HG02870 (cell line): ENCODE measurements around the gene NR2F6.
"Not testable (repeated sequence)": the region's sequence is repeated elsewhere in the genome, so short reads cannot be mapped to it uniquely, and the experiment has no call there.

ENCODE experiments used
- ATAC-seq: cut with Tn5 transposase; IDR thresholded peaks from one replicate; pipeline ENCODE4 v1.9.1; 2021; ENCODE audit warnings: mild to moderate bottlenecking, moderate library complexity; ENCODE audit not compliant: unreplicated experiment

Gene NR2F6

GRCh38 chr19:17245535-17245984 lies at the start of gene NR2F6:
Gene NR2F6 (minus strand): TSS chr19:17245919. CDS start chr19:17245220, 699 bp downstream.
- ATAC-seq: peak; percentile 6

- ATAC-seq: no peak
Measured at GRCh38 chr19:17294051-17294891, 48.6 kb upstream of the NR2F6 start.

GRCh38 chr19:17293605-17294004 lies 47.9 kb upstream of the NR2F6 start:
- no peak for ATAC-seq

- ATAC-seq: peak; percentile 69
Measured at GRCh38 chr19:17292301-17293074, 46.8 kb upstream of the NR2F6 start.

GRCh38 chr19:17289489-17289888 lies 43.8 kb upstream of the NR2F6 start:
- ATAC-seq: no peak

- no peak for ATAC-seq
Measured at GRCh38 chr19:17286752-17287151, 41.0 kb upstream of the NR2F6 start.

- no peak for ATAC-seq
Measured at GRCh38 chr19:17286263-17286662, 40.5 kb upstream of the NR2F6 start.

- no peak for ATAC-seq
Measured at GRCh38 chr19:17285415-17286135, 39.9 kb upstream of the NR2F6 start.

- no peak for ATAC-seq
Measured at GRCh38 chr19:17283504-17283996, 37.8 kb upstream of the NR2F6 start.

GRCh38 chr19:17282488-17283125 lies 36.9 kb upstream of the NR2F6 start:
- ATAC-seq: no peak

- ATAC-seq: no peak
Measured at GRCh38 chr19:17281391-17282304, 35.9 kb upstream of the NR2F6 start, which contains the start of gene ANKLE1. Gene ANKLE1 (plus strand): TSS chr19:17281901. CDS start chr19:17281921, 20 bp downstream.

- no peak for ATAC-seq
Measured at GRCh38 chr19:17279436-17279835, 33.7 kb upstream of the NR2F6 start.

- ATAC-seq: no peak
Measured at GRCh38 chr19:17275441-17276175, 29.9 kb upstream of the NR2F6 start.

GRCh38 chr19:17274892-17275291 lies 29.2 kb upstream of the NR2F6 start:
- ATAC-seq: not testable (repeated sequence)

GRCh38 chr19:17268754-17269153 lies 23.0 kb upstream of the NR2F6 start:
- no peak for ATAC-seq

- ATAC-seq: peak; percentile 91
Measured at GRCh38 chr19:17266975-17267788, 21.5 kb upstream of the NR2F6 start, which contains the start of gene BABAM1. Gene BABAM1 (plus strand): TSS chr19:17267443. CDS start chr19:17268807, 1,364 bp downstream.

- no peak for ATAC-seq
Measured at GRCh38 chr19:17266589-17266974, 20.9 kb upstream of the NR2F6 start.

GRCh38 chr19:17266026-17266425 lies 20.3 kb upstream of the NR2F6 start:
- no peak for ATAC-seq
